RKO (cell line): Measurements from ENCODE around the gene NOD1.
"Not testable (repeated sequence)": the region's sequence is repeated elsewhere in the genome, so short reads cannot be mapped to it uniquely, and the experiment has no call there.

Experiments
- DNase-seq: peaks from one replicate; pipeline ENCODE4 v3.0.0-alpha.2; 2016; ENCODE audit warnings: low spot score

The NOD1 gene

GRCh38 chr7:30447466-30447865, 31.1 kb downstream of the NOD1 start:
- no peak for DNase-seq

- DNase-seq, result no peak
Measured at GRCh38 chr7:30446266-30446665, 32.3 kb downstream of the NOD1 start.

- no peak for DNase-seq
Measured at GRCh38 chr7:30445770-30446169, 32.8 kb downstream of the NOD1 start.

GRCh38 chr7:30437823-30438574, 40.6 kb downstream of the NOD1 start:
- DNase-seq, result no peak

GRCh38 chr7:30436518-30436917, 42.1 kb downstream of the NOD1 start:
- no peak for DNase-seq

- no peak for DNase-seq
Measured at GRCh38 chr7:30436046-30436445, 42.5 kb downstream of the NOD1 start.

GRCh38 chr7:30434140-30434799, 44.3 kb downstream of the NOD1 start:
- no peak for DNase-seq

- DNase-seq, result no peak
Measured at GRCh38 chr7:30433506-30433905, 45.1 kb downstream of the NOD1 start.

- no peak for DNase-seq
Measured at GRCh38 chr7:30433082-30433481, 45.5 kb downstream of the NOD1 start.

- no peak for DNase-seq
Measured at GRCh38 chr7:30430777-30431176, 47.8 kb downstream of the NOD1 start.

- DNase-seq, result no peak
Measured at GRCh38 chr7:30430276-30430675, 48.3 kb downstream of the NOD1 start.

- no peak for DNase-seq
Measured at GRCh38 chr7:30429156-30429530, 49.4 kb downstream of the NOD1 start.

- DNase-seq, result no peak
Measured at GRCh38 chr7:30428246-30429155, 50.1 kb downstream of the NOD1 start.

- no peak for DNase-seq
Measured at GRCh38 chr7:30427296-30428070, 51.1 kb downstream of the NOD1 start.

GRCh38 chr7:30424506-30424905, 54.1 kb downstream of the NOD1 start:
- DNase-seq, result no peak

GRCh38 chr7:30423788-30424505, 54.6 kb downstream of the NOD1 start:
- DNase-seq, result no peak

GRCh38 chr7:30422922-30423321, 55.7 kb downstream of the NOD1 start:
- peak; percentile 36 for DNase-seq

GRCh38 chr7:30421647-30422196, 56.9 kb downstream of the NOD1 start:
- no peak for DNase-seq

GRCh38 chr7:30420662-30421061, 57.9 kb downstream of the NOD1 start:
- no peak for DNase-seq

- not testable (repeated sequence) for DNase-seq
Measured at GRCh38 chr7:30420080-30420479, 58.5 kb downstream of the NOD1 start.

- DNase-seq, result no peak
Measured at GRCh38 chr7:30413864-30414263, 64.7 kb downstream of the NOD1 start.
